Natural killer cell (primary cell): ENCODE data around the gene TFAP2C. TPM values are rescaled to one million over a fixed set of nuclear protein-coding genes. Genes with fewer than 3 reads are reported as not detected.

Experiments used
- ATAC-seq, 3 donors: fragments of 150-1000 bp in 2 of 3; fragments of 200-7000 bp in 1 of 3; cut with Tn5 transposase; 1 replicate in 1 of 3; 2 replicates in 2 of 3; pipeline ENCODE4 v1.10.0; 2021; ENCODE audit warnings: mild to moderate bottlenecking in 2 of 3, moderate library complexity in 2 of 3
- DNase-seq, 2 donors: peaks; one replicate each; pipeline versions ENCODE4 v3.0.0 to v3.0.0-alpha.2; 2013 to 2021; ENCODE audit warnings: mixed read lengths in 1 of 2
- H3K27ac ChIP-seq: one replicate; pipeline ENCODE4 v1.5.1; 2013; ENCODE audit warnings: mild to moderate bottlenecking, low read length
- H3K27me3 ChIP-seq: one replicate; pipeline ENCODE4 v1.6.1; 2013; ENCODE audit warnings: low read length; ENCODE audit not compliant: control insufficient read depth, insufficient read depth
- H3K36me3 ChIP-seq: one replicate; pipeline ENCODE4 v1.6.1; 2013; ENCODE audit warnings: low read length; ENCODE audit not compliant: control insufficient read depth, insufficient read depth
- H3K4me1 ChIP-seq: one replicate; pipeline ENCODE4 v1.6.1; 2013; ENCODE audit warnings: low read length; ENCODE audit not compliant: control insufficient read depth, insufficient read depth
- H3K4me3 ChIP-seq: one replicate; pipeline ENCODE4 v1.5.1; 2013; ENCODE audit warnings: low read length
- H3K9me3 ChIP-seq: one replicate; pipeline ENCODE4 v1.6.1; 2013; ENCODE audit warnings: low read length; ENCODE audit not compliant: control insufficient read depth, insufficient read depth
- H3K27ac Mint-ChIP-seq, 2 donors: one replicate each; pipeline ENCODE4 v1.8.0; 2022; ENCODE audit warnings: mild to moderate bottlenecking in 2 of 2, mixed read lengths in 2 of 2, moderate library complexity in 1 of 2
- H3K27me3 Mint-ChIP-seq, 2 donors: one replicate each; pipeline ENCODE4 v1.8.0; 2022; ENCODE audit warnings: low read depth in 2 of 2, mixed read lengths in 2 of 2
- H3K36me3 Mint-ChIP-seq: one replicate; pipeline ENCODE4 v1.8.0; 2022; ENCODE audit warnings: mixed read lengths
- H3K4me1 Mint-ChIP-seq, 2 donors: one replicate each; pipeline ENCODE4 v1.8.0; 2022; ENCODE audit warnings: mixed read lengths in 2 of 2
- H3K4me3 Mint-ChIP-seq: one replicate; pipeline ENCODE4 v1.8.0; 2022; ENCODE audit warnings: mild to moderate bottlenecking, moderate library complexity, mixed read lengths
- H3K9me3 Mint-ChIP-seq, 2 donors: one replicate each; pipeline ENCODE4 v1.8.0; 2022; ENCODE audit warnings: mixed read lengths in 2 of 2
- CTCF ChIP-seq: fragments of 200-600 bp; IDR thresholded peaks from one replicate; pipeline ENCODE4 v1.8.0; 2022; ENCODE audit warnings: antibody characterized with exemption
- WGBS: methylation state at CpG from one replicate; pipeline ENCODE4 v1.1.7; 2013; ENCODE audit warnings: missing lambda C conversion rate; ENCODE audit not compliant: insufficient coverage; 5-methylcytosine and 5-hydroxymethylcytosine counted together
- intact Hi-C: fragments of 100-400 bp; cut with micrococcal nuclease; formaldehyde crosslinking; loops from one replicate; pipeline ENCODE4 v1.14.2; 2022
- total RNA-seq, 4 donors: library from RNA; stranded (reverse); fragments of 120-200 nt in 1 of 4; gene quantifications; one replicate each; pipeline versions ENCODE4 v1.2.3 to v1.2.4, GENCODE V29; 2013 to 2022

TFAP2C gene
- total RNA-seq, 3 donors from 2014 or later (not counting 1 experiment from before 2014, with no cell fraction given), result not detected

GRCh38 chr20:56685879-56686278 lies 56.8 kb downstream of the TFAP2C start:
- Histone ChIP-seq H3K4me3 (no peak overlapping the region), H3K27me3 (no peaks in the 10 kb centered on the region), H3K9me3 (no peaks in the 10 kb centered on the region), H3K36me3 (no peaks in the 10 kb centered on the region), H3K4me1 (no peaks in the 10 kb centered on the region), H3K27ac (no peak overlapping the region)
- H3K4me3 Mint-ChIP-seq, result no peak overlapping the region
- DNase-seq (no peak), ATAC-seq (no peak)
- H3K36me3 Mint-ChIP-seq, result no peaks in the 10 kb centered on the region
- no peaks in the 10 kb centered on the region for H3K9me3 Mint-ChIP-seq
- no peaks in the 10 kb centered on the region for H3K4me1 Mint-ChIP-seq
- 76% methylated on average over 16 of the region's 16 CpGs for WGBS
- H3K27ac Mint-ChIP-seq, result no peak overlapping the region
- intact Hi-C loops, result no loop called here
- peaks cover 6 to 10% of the 10 kb centered on the region in 2 donors for H3K27me3 Mint-ChIP-seq
- TF ChIP-seq CTCF, result no peak

- no peak for DNase-seq
- Mint-ChIP-seq H3K36me3 (no peaks in the 10 kb centered on the region), H3K4me1 (no peaks in the 10 kb centered on the region), H3K4me3 (no peak overlapping the region), H3K27me3 (peaks cover 6 to 10% of the 10 kb centered on the region in 2 donors), H3K27ac (no peak overlapping the region), H3K9me3 (no peaks in the 10 kb centered on the region)
- WGBS, result 87% methylated on average over 7 of the region's 7 CpGs
- Histone ChIP-seq H3K4me3 (no peak overlapping the region), H3K4me1 (no peaks in the 10 kb centered on the region), H3K27ac (no peak overlapping the region), H3K36me3 (no peaks in the 10 kb centered on the region), H3K27me3 (no peaks in the 10 kb centered on the region), H3K9me3 (no peaks in the 10 kb centered on the region)
- intact Hi-C loops, result no loop called here
- ATAC-seq, result no peak
- TF ChIP-seq CTCF, result no peak
Observed at GRCh38 chr20:56687061-56687460, 58.0 kb downstream of the TFAP2C start.

GRCh38 chr20:56688106-56688505 lies 59.0 kb downstream of the TFAP2C start:
- no peaks in the 10 kb centered on the region for H3K36me3 ChIP-seq

More at GRCh38 chr20:56688106-56688505, 59.0 kb downstream of the TFAP2C start:
- no peak for ATAC-seq
- WGBS, result 80% methylated on average over 6 of the region's 6 CpGs
- no peaks in the 10 kb centered on the region for H3K36me3 Mint-ChIP-seq
- DNase-seq, result no peak
- Histone ChIP-seq H3K27ac (no peak overlapping the region), H3K4me3 (no peak overlapping the region), H3K27me3 (no peaks in the 10 kb centered on the region), H3K9me3 (no peaks in the 10 kb centered on the region), H3K4me1 (no peaks in the 10 kb centered on the region)
- H3K27me3 Mint-ChIP-seq, result peaks cover 0 to 2% of the 10 kb centered on the region in 2 donors
- no peaks in the 10 kb centered on the region for H3K9me3 Mint-ChIP-seq
- H3K27ac Mint-ChIP-seq, result no peak overlapping the region
- no peak for TF ChIP-seq CTCF
- no peak overlapping the region for H3K4me3 Mint-ChIP-seq
- H3K4me1 Mint-ChIP-seq, result no peaks in the 10 kb centered on the region
- intact Hi-C loops, result no loop called here

Other genes starting within 250 kb of the TFAP2C start
- gene AURKA, start 237.1 kb upstream of the TFAP2C start, total RNA-seq, result 1 to 10 TPM; 1.5 to 2.9 (median 2.0) TPM
- 10 to 100 TPM; 15.8 to 24.3 (median 18.5) TPM for gene CSTF1, start 236.7 kb upstream of the TFAP2C start, total RNA-seq
- gene CASS4, start 217.0 kb upstream of the TFAP2C start, total RNA-seq, result 10 to 100 TPM in 2 of 3 donors, 1 to 10 TPM in 1; 9.3 to 13.8 (median 13.4) TPM
- 10 to 100 TPM; 81.5 to 89.1 (median 83.4) TPM for gene RTF2, start 160.7 kb upstream of the TFAP2C start, total RNA-seq
- gene FAM209A, start 104.6 kb upstream of the TFAP2C start, total RNA-seq, result 1 to 10 TPM; 4.0 to 5.6 (median 5.4) TPM
- gene FAM209B, start 96.1 kb upstream of the TFAP2C start, total RNA-seq, result 1 to 10 TPM; 2.0 to 3.3 (median 3.1) TPM